ENCODE results near the gene GUCY1A2. TPM values are rescaled to one million over a fixed set of nuclear protein-coding genes. Genes with fewer than 3 reads are reported as not detected.

GUCY1A2 gene
- total and polyA plus RNA-seq, 7 donors, result 0.57 to 18.5 (median 9.4) TPM

DNA sequence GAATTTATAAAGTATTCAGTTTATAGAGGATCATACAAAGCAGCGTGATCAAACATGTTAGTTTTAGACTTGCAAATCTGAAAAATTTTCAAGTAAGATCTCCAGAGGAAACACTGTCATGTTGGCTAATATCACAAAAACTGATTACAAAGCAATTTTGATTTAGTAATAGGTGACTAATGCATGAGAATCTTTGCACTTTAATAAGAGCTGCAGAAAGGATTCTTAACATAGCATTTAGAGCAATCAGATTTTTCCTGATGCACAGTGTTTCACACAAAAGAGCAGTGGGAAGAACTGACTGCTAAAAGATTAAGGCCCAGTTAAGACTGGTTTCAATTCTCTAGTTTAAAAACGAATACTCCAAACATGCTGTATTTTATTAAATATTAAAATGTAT is 321.2 kb downstream of the GUCY1A2 start:
- TF ChIP-seq CTCF (IDR thresholded peaks at IDR 0.05), result no peak
- Histone ChIP-seq H3K9me3 (no peaks in the 10 kb centered on the region), H3K4me3 (no peak overlapping the region), H3K27ac (no peak overlapping the region), H3K27me3 (ENCODE audit: insufficient read depth in 3 of 3, low read length in 2 of 3) (no peaks in the 10 kb centered on the region), H3K36me3 (ENCODE audit: insufficient read depth in 1 of 2, low read depth in 1 of 2) (no peaks in the 10 kb centered on the region), H3K4me1 (no peaks in the 10 kb centered on the region)
- ATAC-seq, result no peak
- WGBS, 3 donors, result 88 to 89% (median 89%) methylated on average over 2 of the region's 2 CpGs
- DNase-seq, result no peak
- intact Hi-C loops (cut with DNase I), result no loop called here

GRCh38 chr11:106695506-106695905 is 322.8 kb downstream of the GUCY1A2 start:
- intact Hi-C loops (cut with DNase I), result no loop called here
- no peak for TF ChIP-seq CTCF (IDR thresholded peaks at IDR 0.05)
- 72 to 86% (median 72%) methylated on average over 2 of the region's 2 CpGs for WGBS, 3 donors

DNA sequence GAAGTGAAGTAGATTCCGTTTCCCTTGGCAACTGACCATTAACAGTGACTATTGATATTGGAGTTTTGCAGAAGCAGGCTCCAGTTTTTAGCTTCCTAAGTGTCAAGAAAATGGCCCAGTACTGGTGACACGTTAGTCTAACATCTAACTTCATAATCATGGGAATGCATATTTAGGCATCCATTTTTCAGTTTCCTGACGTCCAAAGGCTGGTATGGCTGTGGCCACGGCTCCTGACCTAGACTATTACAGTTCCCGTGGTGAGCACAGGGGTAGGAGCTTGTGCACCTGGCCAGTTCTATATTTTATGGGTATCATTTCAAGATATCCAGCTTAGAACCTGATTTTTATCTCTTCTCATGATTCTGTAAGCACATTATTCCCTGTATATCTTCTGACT is 323.8 kb downstream of the GUCY1A2 start:
- intact Hi-C loops (cut with DNase I), result no loop called here
- Histone ChIP-seq H3K27ac (no peak overlapping the region), H3K4me1 (no peaks in the 10 kb centered on the region), H3K36me3 (ENCODE audit: insufficient read depth in 1 of 2, low read depth in 1 of 2) (no peaks in the 10 kb centered on the region), H3K4me3 (no peak overlapping the region), H3K27me3 (ENCODE audit: insufficient read depth in 3 of 3, low read length in 2 of 3) (no peaks in the 10 kb centered on the region), H3K9me3 (no peaks in the 10 kb centered on the region)
- TF ChIP-seq CTCF (IDR thresholded peaks at IDR 0.05), result no peak
- DNase-seq (no peak), ATAC-seq (no peak)
- 85 to 89% (median 85%) methylated on average over 5 of the region's 5 CpGs for WGBS, 3 donors

More at GRCh38 chr11:106695506-106695905, 322.8 kb downstream of the GUCY1A2 start:
- H3K27ac ChIP-seq, result no peak overlapping the region
- DNase-seq (no peak), ATAC-seq (no peak)
- no peaks in the 10 kb centered on the region for H3K27me3 ChIP-seq (ENCODE audit: insufficient read depth in 3 of 3, low read length in 2 of 3)
- no peaks in the 10 kb centered on the region for H3K36me3 ChIP-seq (ENCODE audit: insufficient read depth in 1 of 2, low read depth in 1 of 2)
- H3K4me1 ChIP-seq, result no peaks in the 10 kb centered on the region
- H3K9me3 ChIP-seq, result no peaks in the 10 kb centered on the region
- no peak overlapping the region for H3K4me3 ChIP-seq

GRCh38 chr11:106691807-106692365 is 326.4 kb downstream of the GUCY1A2 start:
- Histone ChIP-seq H3K27ac (no peak overlapping the region), H3K4me1 (no peaks in the 10 kb centered on the region), H3K36me3 (ENCODE audit: insufficient read depth in 1 of 2, low read depth in 1 of 2) (no peaks in the 10 kb centered on the region), H3K4me3 (no peak overlapping the region), H3K9me3 (no peaks in the 10 kb centered on the region), H3K27me3 (ENCODE audit: insufficient read depth in 3 of 3, low read length in 2 of 3) (no peaks in the 10 kb centered on the region)
- TF ChIP-seq CTCF (IDR thresholded peaks at IDR 0.05), result no peak
- intact Hi-C loops (cut with DNase I), result no loop called here
- ATAC-seq, result no peak
- DNase-seq, result no peak

DNA sequence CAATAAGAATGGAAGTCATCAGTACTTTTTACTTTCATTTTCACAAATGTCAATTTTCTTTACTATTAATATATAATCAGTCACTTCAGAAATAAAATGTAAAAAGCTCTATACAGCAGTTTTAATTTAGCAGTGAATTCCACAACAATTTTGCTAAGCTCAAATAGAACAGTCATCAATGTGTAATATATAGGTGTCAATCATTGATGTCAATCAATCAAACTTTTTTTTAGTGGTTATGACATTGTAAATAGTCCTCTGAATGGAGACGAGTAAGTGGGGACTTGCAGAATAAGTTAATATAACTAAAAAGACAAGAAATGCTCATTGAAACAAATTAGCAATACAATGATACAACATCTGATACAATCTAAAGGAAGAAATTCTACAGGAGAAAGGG is 327.4 kb downstream of the GUCY1A2 start:
- Histone ChIP-seq H3K27ac (no peak overlapping the region), H3K36me3 (ENCODE audit: insufficient read depth in 1 of 2, low read depth in 1 of 2) (no peaks in the 10 kb centered on the region), H3K9me3 (no peaks in the 10 kb centered on the region), H3K4me1 (no peaks in the 10 kb centered on the region), H3K27me3 (ENCODE audit: insufficient read depth in 3 of 3, low read length in 2 of 3) (no peaks in the 10 kb centered on the region), H3K4me3 (no peak overlapping the region)
- DNase-seq (no peak), ATAC-seq (no peak)
- TF ChIP-seq CTCF (IDR thresholded peaks at IDR 0.05), result no peak
- 85 to 94% (median 92%) methylated on average over 1 of the region's 1 CpG for WGBS, 3 donors
- intact Hi-C loops (cut with DNase I), result no loop called here

Data from psoas muscle (tissue), 8 donors.